GM18873 (cell line): ENCODE measurements around the gene SEC16B.

ENCODE experiments used
- ATAC-seq: cut with Tn5 transposase; IDR thresholded peaks from one replicate; pipeline ENCODE4 v1.9.1; 2021; ENCODE audit warnings: mild to moderate bottlenecking, moderate library complexity, moderate number of reproducible peaks; ENCODE audit not compliant: unreplicated experiment, low FRiP score

Gene SEC16B

GRCh38 chr1:177915641-177916040 is 54.2 kb downstream of the SEC16B start:
- no peak for ATAC-seq

GRCh38 chr1:177914603-177915002 is 55.3 kb downstream of the SEC16B start:
- no peak for ATAC-seq

DNA sequence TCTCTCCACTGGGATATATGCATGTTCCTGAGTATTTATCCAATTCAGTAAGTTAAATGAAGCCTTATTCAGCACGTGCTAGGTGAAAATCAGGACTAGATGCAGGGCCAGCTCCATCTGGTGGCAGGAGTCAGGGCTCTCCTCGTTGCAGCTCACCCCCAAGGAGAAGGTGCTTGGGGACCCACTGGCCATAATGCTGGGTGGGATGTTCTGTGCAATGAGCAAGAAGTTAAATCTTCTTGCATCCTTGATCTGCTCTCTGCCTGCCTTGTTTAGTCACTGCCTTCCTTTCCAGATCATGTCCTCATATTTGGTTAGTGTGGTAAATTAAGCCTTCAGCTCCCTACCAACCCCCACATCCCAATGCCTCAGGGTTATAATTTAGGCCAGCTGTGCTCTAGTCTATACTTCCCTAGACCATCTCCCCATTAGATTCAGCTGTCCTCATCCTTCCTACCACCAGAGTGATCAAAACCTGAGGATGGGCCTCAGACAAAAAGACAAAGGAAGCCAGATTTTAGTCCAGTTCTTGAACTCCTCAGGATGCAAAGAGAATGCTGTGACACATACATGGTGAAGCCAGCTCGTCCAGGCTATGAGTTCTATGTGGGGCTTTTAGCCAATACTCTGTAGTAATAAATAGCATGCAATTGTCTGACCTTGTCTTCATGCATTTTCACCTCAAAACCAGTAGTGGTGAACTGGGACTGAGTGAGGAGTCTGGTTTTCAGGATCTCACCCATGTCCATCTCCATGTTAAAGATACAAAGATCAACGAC is 55.9 kb downstream of the SEC16B start:
- no peak for ATAC-seq

- no peak for ATAC-seq
Measured at GRCh38 chr1:177912991-177913390, 56.9 kb downstream of the SEC16B start.

DNA sequence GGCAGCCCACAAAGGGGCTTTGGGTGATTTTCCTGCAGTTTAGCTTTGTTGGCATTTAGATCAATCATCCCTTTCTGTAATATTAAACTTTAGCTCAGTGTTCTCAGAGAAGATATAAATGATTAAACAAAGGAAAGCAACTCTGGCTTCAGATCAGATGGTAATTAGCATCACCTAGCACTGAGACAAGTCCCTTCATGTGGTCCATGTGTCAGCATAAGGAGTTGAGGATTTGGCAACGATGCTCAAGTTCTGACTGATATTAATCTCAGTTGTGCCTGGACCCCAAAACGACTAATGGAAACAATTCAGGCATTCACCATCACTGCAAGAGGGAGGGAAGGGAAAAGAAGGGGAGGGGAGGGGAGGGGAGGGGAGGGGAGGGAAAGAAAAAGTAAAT is 60.4 kb downstream of the SEC16B start:
- ATAC-seq: no peak

- no peak for ATAC-seq
Measured at GRCh38 chr1:177907000-177907399, 62.9 kb downstream of the SEC16B start.

DNA sequence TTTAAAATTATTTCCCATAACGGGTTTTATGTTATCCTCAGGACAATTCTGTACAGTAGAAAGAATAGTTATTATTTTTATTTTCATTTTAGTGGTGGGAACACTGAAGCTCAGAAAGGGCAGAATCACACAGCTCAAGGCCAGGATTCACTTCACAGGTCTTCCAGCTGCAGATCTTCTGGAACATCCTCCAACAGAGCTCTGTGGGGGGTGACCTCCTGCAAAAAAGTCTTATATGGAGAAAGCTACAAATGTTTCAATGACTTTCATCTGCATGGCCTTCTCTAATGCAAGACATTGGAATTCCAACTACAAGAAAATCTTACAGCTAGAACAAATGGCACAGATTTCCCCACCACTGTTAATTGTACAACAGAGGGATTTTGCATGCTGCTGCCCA is 64.2 kb downstream of the SEC16B start:
- ATAC-seq: no peak

DNA sequence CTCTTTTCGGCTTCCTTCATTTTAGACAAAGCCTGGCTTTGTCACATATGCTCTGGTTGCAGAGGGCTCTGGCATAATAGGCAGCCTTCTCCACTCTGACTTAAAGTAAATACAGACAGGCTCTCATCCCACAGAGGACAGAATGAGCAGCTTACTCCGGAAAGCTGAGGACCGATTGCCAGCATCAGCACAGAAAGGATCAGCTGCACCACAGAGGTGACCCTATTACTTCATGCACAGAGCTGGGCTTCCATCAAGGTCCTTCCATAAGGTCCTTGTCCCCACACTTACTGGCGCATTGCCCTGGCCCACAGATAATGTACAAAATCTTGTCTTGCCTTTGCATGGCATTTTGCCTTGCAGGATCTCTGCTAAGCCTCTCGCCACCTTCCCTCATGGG is 67.6 kb downstream of the SEC16B start:
- no peak for ATAC-seq

GRCh38 chr1:177897998-177898654 is 71.7 kb downstream of the SEC16B start:
- no peak for ATAC-seq

DNA sequence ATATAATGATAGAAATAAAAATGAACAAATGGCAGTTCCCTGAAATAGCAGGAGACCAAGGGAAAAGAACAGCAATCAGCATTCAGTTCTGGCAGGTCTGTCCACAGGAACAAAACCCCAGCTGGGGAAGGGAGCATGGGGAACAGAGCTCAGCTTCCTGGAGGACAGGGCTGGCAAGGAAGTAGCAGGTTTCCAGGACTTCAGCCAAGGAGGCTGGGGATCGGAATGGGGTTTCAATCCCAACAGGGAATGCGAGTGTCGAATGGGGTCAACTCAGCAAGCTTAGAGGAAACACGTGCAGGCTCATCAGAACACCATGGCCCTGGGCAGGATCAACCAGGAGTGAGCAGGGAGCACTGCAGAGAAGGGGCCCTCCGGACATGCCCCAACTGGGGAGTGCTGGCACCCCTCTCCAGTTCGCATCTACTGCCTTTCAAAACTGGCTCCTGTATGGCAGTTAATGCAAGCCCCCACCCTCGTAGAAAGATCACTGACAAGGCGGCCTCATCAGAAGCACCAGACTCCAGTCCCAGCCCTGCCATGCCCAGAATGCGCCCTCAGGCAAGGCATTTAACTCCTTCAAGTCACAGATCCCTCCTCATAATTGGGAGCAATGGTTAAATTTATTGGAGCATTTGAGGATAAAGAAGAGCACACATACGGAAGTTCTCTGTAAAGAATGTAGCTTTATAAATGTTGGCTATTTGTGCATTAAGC is 72.4 kb downstream of the SEC16B start:
- ATAC-seq: no peak
